Measurements from ENCODE around the gene PHACTR3.

The PHACTR3 gene

DNA sequence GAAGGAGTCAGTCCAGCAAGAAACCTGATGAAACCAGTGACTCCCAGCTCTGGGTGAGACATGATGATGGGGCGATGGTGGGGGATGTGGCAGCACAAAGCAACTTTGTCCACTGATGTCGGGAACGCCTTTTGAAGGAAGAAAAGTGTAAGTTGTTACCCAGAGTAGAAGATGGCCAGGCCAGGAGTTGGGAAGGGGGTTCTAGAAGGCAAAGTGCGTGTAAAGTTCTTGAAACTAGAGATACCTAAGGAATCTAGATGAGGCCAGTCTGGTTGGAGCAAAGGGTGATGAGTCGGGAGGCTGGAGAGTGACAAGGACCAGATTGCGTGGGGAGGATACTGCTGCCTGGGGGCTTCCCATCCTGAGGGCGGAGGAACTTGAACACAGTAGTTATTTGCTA lies 117.0 kb downstream of the PHACTR3 start:
- TF ChIP-seq, protein P1, sequence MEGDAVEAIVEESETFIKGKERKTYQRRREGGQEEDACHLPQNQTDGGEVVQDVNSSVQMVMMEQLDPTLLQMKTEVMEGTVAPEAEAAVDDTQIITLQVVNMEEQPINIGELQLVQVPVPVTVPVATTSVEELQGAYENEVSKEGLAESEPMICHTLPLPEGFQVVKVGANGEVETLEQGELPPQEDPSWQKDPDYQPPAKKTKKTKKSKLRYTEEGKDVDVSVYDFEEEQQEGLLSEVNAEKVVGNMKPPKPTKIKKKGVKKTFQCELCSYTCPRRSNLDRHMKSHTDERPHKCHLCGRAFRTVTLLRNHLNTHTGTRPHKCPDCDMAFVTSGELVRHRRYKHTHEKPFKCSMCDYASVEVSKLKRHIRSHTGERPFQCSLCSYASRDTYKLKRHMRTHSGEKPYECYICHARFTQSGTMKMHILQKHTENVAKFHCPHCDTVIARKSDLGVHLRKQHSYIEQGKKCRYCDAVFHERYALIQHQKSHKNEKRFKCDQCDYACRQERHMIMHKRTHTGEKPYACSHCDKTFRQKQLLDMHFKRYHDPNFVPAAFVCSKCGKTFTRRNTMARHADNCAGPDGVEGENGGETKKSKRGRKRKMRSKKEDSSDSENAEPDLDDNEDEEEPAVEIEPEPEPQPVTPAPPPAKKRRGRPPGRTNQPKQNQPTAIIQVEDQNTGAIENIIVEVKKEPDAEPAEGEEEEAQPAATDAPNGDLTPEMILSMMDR (IDR thresholded peaks at IDR 0.05; ENCODE audit: insufficient read depth, low read depth, low read length, missing control alignments) = no peak
- no peak overlapping the region for H3K4me3 ChIP-seq (ENCODE audit: low read length)
- DNase-seq (ENCODE audit: low read depth) = no peak

DNA sequence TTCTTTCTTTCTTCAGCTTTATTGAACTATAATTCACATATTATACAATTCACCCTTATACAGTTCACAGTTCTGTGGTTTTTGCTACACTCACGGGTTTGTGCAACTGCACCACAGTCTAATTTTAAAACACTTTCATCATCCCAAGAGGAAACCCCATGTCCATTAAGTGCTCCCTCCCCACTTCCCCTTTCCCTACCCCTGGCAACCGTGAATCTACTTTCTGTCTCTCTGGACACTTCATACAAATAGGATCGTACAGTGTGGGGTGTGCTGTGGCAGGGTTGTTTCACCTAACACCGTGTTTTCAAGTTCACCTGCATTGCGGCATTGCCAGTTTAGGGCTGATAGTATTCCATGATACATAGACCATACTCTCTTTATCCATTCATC lies 118.8 kb downstream of the PHACTR3 start:
- TF ChIP-seq, protein P1 (IDR thresholded peaks at IDR 0.05; ENCODE audit: insufficient read depth, low read depth, low read length, missing control alignments) = no peak
- no peak for DNase-seq (ENCODE audit: low read depth)
- H3K4me3 ChIP-seq (ENCODE audit: low read length) = no peak overlapping the region

DNA sequence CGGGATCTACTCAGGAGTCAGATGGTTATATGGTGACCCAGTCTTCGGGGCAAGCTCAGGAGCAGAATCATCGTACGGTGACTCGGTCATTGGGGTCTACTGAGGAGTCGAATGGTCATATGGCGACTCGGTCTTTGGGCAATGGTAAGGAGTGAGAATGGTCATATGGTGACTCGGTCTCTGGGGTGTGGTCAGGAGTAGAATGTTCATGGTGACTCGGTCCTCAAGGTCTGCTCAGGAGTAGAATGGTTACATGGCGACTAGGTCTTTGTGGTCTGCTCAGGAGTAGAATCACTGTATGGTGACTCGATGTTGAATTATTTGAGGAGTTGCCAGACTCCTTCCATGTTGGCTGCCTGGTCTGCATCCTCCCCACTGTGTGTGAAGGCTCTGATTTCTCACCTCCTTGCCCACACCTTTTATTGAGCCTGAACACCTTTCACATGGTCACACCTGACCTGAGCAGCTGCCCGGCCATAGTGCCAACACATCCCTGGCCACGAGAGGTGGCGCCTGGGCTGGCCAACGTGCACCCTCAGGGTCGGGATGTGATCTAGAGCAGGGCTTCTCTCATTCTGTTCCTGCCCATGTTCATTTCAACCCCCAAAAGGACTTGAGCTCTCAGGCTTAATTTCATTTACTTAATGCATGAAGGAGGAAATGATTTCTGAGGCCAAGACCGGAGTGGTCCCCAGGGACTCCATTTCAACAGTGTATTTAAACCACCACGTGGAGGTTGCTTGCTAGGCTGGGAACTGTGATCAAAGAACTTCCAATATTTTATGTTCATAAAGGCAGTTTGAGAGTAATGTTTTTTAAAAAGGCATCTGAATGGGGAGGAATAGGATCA lies 119.5 kb downstream of the PHACTR3 start:
- DNase-seq (ENCODE audit: low read depth) = no peak
- TF ChIP-seq, protein P1 (IDR thresholded peaks at IDR 0.05; ENCODE audit: insufficient read depth, low read depth, low read length, missing control alignments) = no peak
- H3K4me3 ChIP-seq (ENCODE audit: low read length) = no peak overlapping the region

DNA sequence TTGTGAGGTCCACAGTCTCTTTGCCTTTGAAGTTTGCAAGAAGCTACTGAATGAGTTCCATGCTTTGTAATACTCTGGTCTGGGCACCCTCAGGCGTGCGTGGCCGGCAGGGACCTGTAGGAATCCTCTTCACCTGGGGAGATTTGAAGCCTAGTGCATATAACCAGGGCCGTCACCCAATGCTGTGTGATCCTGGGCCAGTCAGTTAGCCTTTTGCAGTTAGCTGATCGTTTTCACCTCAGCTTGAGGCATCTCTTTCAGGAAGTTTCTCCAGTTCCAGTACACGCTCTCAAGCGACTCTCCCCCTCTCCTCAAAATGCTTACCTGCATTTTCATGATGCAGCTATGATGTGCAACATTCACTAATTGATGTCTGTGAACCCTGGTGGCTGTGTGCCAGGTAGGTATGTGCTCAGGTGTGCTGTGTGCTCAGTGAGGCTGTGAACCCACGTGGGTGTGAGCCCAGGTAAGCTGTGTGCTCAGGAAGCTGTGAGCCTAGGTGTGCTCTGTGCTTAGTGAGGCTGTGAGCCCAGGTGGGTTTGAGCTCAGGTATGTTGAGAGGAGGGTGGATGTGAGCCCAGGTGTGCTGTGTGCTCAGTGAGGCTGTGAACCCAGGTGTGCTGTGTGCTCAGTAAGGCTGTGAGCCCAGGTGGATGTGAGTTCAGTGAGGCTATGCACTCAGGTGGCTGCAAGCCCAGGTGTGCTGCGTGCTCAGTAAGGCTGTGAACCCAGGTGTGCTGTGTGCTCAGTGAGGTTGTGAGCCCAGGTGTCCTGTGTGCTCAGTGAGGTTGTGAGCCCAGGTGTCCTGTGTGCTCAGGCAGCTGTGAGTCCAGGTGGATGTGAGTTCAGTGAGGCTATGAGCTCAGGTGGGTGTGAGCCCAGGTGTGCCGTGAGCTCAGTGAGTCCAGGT lies 120.4 kb downstream of the PHACTR3 start:
- DNase-seq (ENCODE audit: low read depth) = no peak
- TF ChIP-seq, protein P1 (IDR thresholded peaks at IDR 0.05; ENCODE audit: insufficient read depth, low read depth, low read length, missing control alignments) = no peak
- no peak overlapping the region for H3K4me3 ChIP-seq (ENCODE audit: low read length)

DNA sequence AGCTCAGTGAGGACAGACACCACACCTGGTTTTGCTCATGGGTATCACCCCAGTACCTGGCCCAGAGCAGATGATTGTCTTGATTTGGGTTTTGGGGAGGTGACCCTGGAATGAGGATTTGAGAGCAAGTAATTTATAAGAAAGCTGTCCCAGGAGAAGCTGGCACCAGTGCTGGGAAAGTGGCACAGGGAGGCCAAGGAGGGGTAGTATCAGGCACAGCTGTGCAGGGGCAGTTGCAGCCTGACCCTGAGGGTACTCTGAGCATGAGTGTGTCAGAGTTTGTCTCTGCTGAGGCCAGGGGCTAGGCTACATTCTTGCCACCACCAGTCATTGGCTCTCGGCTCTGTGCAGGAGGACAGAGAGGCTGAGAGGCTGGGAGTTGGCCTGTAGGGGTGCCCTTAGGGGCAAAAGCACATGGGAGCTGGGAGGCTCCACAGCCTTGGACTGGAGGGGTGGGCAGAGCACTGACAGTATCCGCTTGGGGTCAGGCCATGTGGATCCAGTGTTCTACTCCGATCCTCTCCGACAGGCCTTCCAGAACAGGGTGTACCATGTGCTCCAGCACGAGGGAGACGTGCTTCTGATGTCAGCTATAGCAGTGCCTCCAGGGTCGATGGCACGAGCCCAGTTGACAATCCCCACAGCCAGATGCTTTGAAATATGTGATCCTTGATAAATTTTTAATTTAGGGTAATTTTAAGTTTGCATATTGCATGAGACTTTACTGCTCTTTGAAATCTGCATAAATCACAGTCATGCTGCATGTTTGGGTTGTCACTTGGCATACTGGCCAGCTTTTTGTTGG lies 121.3 kb downstream of the PHACTR3 start:
- no peak overlapping the region for H3K4me3 ChIP-seq (ENCODE audit: low read length)
- no peak for DNase-seq (ENCODE audit: low read depth)
- TF ChIP-seq, protein P1 (IDR thresholded peaks at IDR 0.05; ENCODE audit: insufficient read depth, low read depth, low read length, missing control alignments) = no peak

DNA sequence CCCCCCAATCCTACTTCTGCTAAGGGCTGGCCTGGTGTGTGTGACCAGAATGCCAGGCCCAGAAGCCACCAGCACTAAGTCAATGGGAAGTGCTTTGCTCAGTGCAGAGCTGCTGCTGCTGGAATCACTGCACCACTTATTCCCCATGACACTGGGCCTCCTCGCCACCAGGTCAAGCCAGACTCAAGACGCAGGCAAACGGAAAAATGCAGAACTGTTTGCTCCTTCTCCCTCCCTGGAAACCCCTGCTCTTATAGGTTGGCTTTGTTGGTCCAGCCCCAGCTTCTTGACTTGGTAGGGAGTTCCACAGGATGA lies 121.9 kb downstream of the PHACTR3 start:
- no peak overlapping the region for H3K4me3 ChIP-seq (ENCODE audit: low read length)
- no peak for DNase-seq (ENCODE audit: low read depth)
- TF ChIP-seq, protein P1 (IDR thresholded peaks at IDR 0.05; ENCODE audit: insufficient read depth, low read depth, low read length, missing control alignments) = no peak

All from epithelial cell of esophagus (primary cell).